ENCODE measurements around the gene ZNF765. TPM values are rescaled to one million over a fixed set of nuclear protein-coding genes. Genes with fewer than 3 reads are reported as not detected.
"Not testable (repeated sequence)": the region's sequence is repeated elsewhere in the genome, so short reads cannot be mapped to it uniquely, and the experiment has no call there.

The ZNF765 gene
- total and polyA plus RNA-seq, 2 experiments from 2014 or later, result 12.7 to 24.5 TPM

- no peak for DNase-seq (ENCODE audit: low spot score)
- Histone ChIP-seq H3K4me2 (no peak overlapping the region), H2AFZ (no peak overlapping the region), H3K9me3 (ENCODE audit: low read depth) (peaks cover 13% of the 10 kb centered on the region), H4K20me1 (ENCODE audit: insufficient read depth, poor library complexity, severe bottlenecking) (no peaks in the 10 kb centered on the region), H3K9me2 (replicated peaks; ENCODE audit: insufficient read depth) (no peaks in the 10 kb centered on the region), H3K4me3 (no peak overlapping the region), H3K27ac (peak overlapping the region; percentile 57), H3K4me1 (ENCODE audit: insufficient read depth) (no peaks in the 10 kb centered on the region), H3K36me3 (replicated peaks; ENCODE audit: insufficient read depth, low read depth) (no peaks in the 10 kb centered on the region), H3K79me2 (no peaks in the 10 kb centered on the region), H3K27me3 (no peaks in the 10 kb centered on the region)
- TF ChIP-seq EZH2phosphoT487 (IDR thresholded peaks at IDR 0.05; ENCODE audit: low read depth, severe bottlenecking, unreplicated experiment) (no peak), CTCF (IDR thresholded peaks at IDR 0.05; ENCODE audit: poor library complexity) (no peak), EZH2 (IDR thresholded peaks at IDR 0.05; ENCODE audit: borderline replicate concordance) (no peak)
- 88% methylated on average over 5 of the region's 5 CpGs for WGBS (ENCODE audit: low lambda C conversion rate, missing lambda C conversion rate)
Measured at GRCh38 chr19:53388904-53389303, 6.0 kb upstream of the ZNF765 start.

GRCh38 chr19:53389571-53389970 lies 5.4 kb upstream of the ZNF765 start:
- WGBS (ENCODE audit: low lambda C conversion rate, missing lambda C conversion rate), result 92% methylated on average over 8 of the region's 8 CpGs
- Histone ChIP-seq H2AFZ (no peak overlapping the region), H3K27ac (peak overlapping the region; percentile 57), H3K36me3 (replicated peaks; ENCODE audit: insufficient read depth, low read depth) (no peaks in the 10 kb centered on the region), H4K20me1 (ENCODE audit: insufficient read depth, poor library complexity, severe bottlenecking) (no peaks in the 10 kb centered on the region), H3K9me2 (replicated peaks; ENCODE audit: insufficient read depth) (no peaks in the 10 kb centered on the region), H3K79me2 (no peaks in the 10 kb centered on the region), H3K4me3 (no peak overlapping the region), H3K27me3 (no peaks in the 10 kb centered on the region), H3K4me2 (no peak overlapping the region), H3K9me3 (ENCODE audit: low read depth) (peaks cover 6% of the 10 kb centered on the region), H3K4me1 (ENCODE audit: insufficient read depth) (peaks cover 6% of the 10 kb centered on the region)
- no peak for DNase-seq (ENCODE audit: low spot score)
- TF ChIP-seq EZH2phosphoT487 (IDR thresholded peaks at IDR 0.05; ENCODE audit: low read depth, severe bottlenecking, unreplicated experiment) (no peak), EZH2 (IDR thresholded peaks at IDR 0.05; ENCODE audit: borderline replicate concordance) (no peak), CTCF (IDR thresholded peaks at IDR 0.05; ENCODE audit: poor library complexity) (no peak)

DNA sequence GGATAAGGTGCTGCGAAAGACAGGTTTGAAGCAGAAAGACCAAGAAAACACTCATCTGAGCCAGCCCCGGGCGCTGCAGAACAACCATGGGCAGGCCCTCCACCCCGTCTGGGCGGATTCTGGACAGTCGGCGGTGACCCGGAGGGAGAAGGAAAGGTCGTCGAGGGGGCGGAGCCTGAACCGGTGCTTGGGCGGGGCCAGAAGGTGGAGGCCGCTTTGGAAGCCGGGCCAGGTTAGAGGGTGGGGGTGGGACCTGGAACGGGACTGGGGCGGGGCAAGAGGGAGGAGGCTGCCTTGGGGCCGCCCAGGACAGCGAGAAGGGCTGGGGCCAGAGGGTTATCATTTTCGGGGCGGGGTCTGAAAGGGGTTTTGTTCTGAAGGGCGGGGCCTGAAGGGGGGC lies 5.0 kb upstream of the ZNF765 start:
- Histone ChIP-seq H2AFZ (no peak overlapping the region), H3K36me3 (replicated peaks; ENCODE audit: insufficient read depth, low read depth) (no peaks in the 10 kb centered on the region), H4K20me1 (ENCODE audit: insufficient read depth, poor library complexity, severe bottlenecking) (no peaks in the 10 kb centered on the region), H3K4me1 (ENCODE audit: insufficient read depth) (peaks cover 6% of the 10 kb centered on the region), H3K27me3 (no peaks in the 10 kb centered on the region), H3K79me2 (no peaks in the 10 kb centered on the region), H3K4me3 (no peak overlapping the region), H3K4me2 (no peak overlapping the region), H3K9me3 (ENCODE audit: low read depth) (peaks cover 2% of the 10 kb centered on the region), H3K9me2 (replicated peaks; ENCODE audit: insufficient read depth) (no peaks in the 10 kb centered on the region), H3K27ac (no peak overlapping the region)
- no peak for DNase-seq (ENCODE audit: low spot score)
- WGBS (ENCODE audit: low lambda C conversion rate, missing lambda C conversion rate), result 77% methylated on average over 16 of the region's 22 CpGs
- TF ChIP-seq EZH2 (IDR thresholded peaks at IDR 0.05; ENCODE audit: borderline replicate concordance) (no peak), EZH2phosphoT487 (IDR thresholded peaks at IDR 0.05; ENCODE audit: low read depth, severe bottlenecking, unreplicated experiment) (no peak), CTCF (IDR thresholded peaks at IDR 0.05; ENCODE audit: poor library complexity) (no peak)

GRCh38 chr19:53394522-53394973 lies 401 bp upstream of the ZNF765 start:
- Histone ChIP-seq H3K4me3 (peak overlapping the region; percentile 30), H3K4me1 (ENCODE audit: insufficient read depth) (peaks cover 13% of the 10 kb centered on the region), H2AFZ (peak overlapping the region; percentile 90), H4K20me1 (ENCODE audit: insufficient read depth, poor library complexity, severe bottlenecking) (no peaks in the 10 kb centered on the region), H3K4me2 (peak overlapping the region; percentile 85), H3K79me2 (peaks cover 28% of the 10 kb centered on the region), H3K9me2 (replicated peaks; ENCODE audit: insufficient read depth) (no peaks in the 10 kb centered on the region), H3K27me3 (no peaks in the 10 kb centered on the region), H3K27ac (peak overlapping the region; percentile 84), H3K36me3 (replicated peaks; ENCODE audit: insufficient read depth, low read depth) (no peaks in the 10 kb centered on the region), H3K9me3 (ENCODE audit: low read depth) (no peaks in the 10 kb centered on the region)
- DNase-seq (ENCODE audit: low spot score), result peak; percentile 65
- TF ChIP-seq EZH2 (IDR thresholded peaks at IDR 0.05; ENCODE audit: borderline replicate concordance) (no peak), EZH2phosphoT487 (IDR thresholded peaks at IDR 0.05; ENCODE audit: low read depth, severe bottlenecking, unreplicated experiment) (no peak), CTCF (IDR thresholded peaks at IDR 0.05; ENCODE audit: poor library complexity) (no peak)
- WGBS (ENCODE audit: low lambda C conversion rate, missing lambda C conversion rate), result 2% methylated on average over 15 of the region's 18 CpGs

DNA sequence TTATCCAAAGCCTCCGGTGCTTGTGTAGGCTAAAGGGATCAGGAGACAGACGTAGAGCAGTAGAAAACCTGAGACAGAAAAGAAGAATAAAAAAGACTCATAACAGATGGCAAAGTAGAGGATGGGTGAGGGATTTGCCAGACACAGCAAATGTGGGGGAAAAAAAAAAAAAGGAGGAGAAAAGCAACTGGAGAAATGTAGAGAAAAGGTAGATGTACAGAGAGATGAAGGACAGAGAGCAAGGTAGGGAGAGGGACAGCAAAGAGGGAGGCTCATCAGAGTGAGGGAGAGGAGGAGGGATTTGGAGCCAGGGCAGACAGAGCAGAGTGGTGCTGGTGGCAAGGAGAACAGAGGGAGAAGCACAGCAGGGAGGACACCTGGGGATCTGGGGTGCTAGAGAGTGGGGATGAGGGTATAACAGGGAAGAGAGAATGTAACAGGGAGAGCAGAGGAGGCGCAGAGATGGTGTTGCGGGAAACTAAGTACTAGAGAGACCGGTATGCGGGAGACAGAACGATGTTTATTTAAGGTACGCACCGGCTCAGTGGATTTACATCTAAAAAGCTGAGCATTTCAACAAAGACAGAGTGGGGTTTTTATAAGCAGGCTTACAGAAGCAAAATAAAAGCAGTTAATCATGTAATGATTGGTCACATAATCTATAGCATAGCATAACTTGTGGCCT lies 1.0 kb downstream of the ZNF765 start:
- not testable (repeated sequence) for DNase-seq (ENCODE audit: low spot score); H3K9me3 ChIP-seq (ENCODE audit: low read depth); H3K27me3 ChIP-seq; H3K9me2 ChIP-seq (replicated peaks; ENCODE audit: insufficient read depth); H3K36me3 ChIP-seq (replicated peaks; ENCODE audit: insufficient read depth, low read depth); H4K20me1 ChIP-seq (ENCODE audit: insufficient read depth, poor library complexity, severe bottlenecking)
- H3K4me3 ChIP-seq, result peak overlapping the region; percentile 99
- H3K4me1 ChIP-seq (ENCODE audit: insufficient read depth), result peaks cover 13% of the 10 kb centered on the region
- H3K79me2 ChIP-seq, result peaks cover 36% of the 10 kb centered on the region
- peak overlapping the region; percentile 96 for H3K27ac ChIP-seq
- WGBS (ENCODE audit: low lambda C conversion rate, missing lambda C conversion rate), result 1% methylated on average over 9 of the region's 9 CpGs
- H3K4me2 ChIP-seq, result peak overlapping the region; percentile 97
- H2AFZ ChIP-seq, result peak overlapping the region; percentile 92
